IPS DF 6.9 (cell line): ENCODE measurements around the gene TLE4.

Source experiments
- DNase-seq: peaks from one replicate; pipeline ENCODE4 v3.0.0-alpha.2; 2013; ENCODE audit warnings: low read depth, low spot score
- H3K27ac ChIP-seq: one replicate; pipeline ENCODE4 v1.5.1; 2013; ENCODE audit warnings: low read length, control low read depth
- H3K27me3 ChIP-seq: 2 replicates; pipeline ENCODE4 v1.6.1; 2013; ENCODE audit warnings: mild to moderate bottlenecking, low read length; ENCODE audit not compliant: control insufficient read depth, insufficient read depth
- H3K36me3 ChIP-seq: 2 replicates; pipeline ENCODE4 v1.6.1; 2013; ENCODE audit warnings: low read length; ENCODE audit not compliant: control insufficient read depth, insufficient read depth
- H3K4me1 ChIP-seq: 2 replicates; pipeline ENCODE4 v1.6.1; 2013; ENCODE audit warnings: low read length; ENCODE audit not compliant: control insufficient read depth, insufficient read depth
- H3K4me3 ChIP-seq: 2 replicates; pipeline ENCODE4 v1.5.1; 2013; ENCODE audit warnings: mild to moderate bottlenecking, low read length
- H3K9me3 ChIP-seq: 2 replicates; pipeline ENCODE4 v1.6.1; 2013; ENCODE audit warnings: low read length, inconsistent platforms; ENCODE audit not compliant: control insufficient read depth, insufficient read depth
- WGBS: extraction: QIAGEN DNeasy Blood & Tissue Kit; methylation state at CpG from one replicate; pipeline ENCODE4 v1.1.7; 2013; ENCODE audit warnings: mixed read lengths, missing lambda C conversion rate; ENCODE audit not compliant: insufficient read length, insufficient coverage; 5-methylcytosine and 5-hydroxymethylcytosine counted together

The TLE4 gene

GRCh38 chr9:79581388-79581787 lies 9.6 kb downstream of the TLE4 start:
- no CpG with 5 or more reads among the region's 3 CpGs for WGBS
- no peak for DNase-seq
- peaks cover 3% of the 10 kb centered on the region for H3K4me1 ChIP-seq
- H3K27me3 ChIP-seq, result no peaks in the 10 kb centered on the region
- no peaks in the 10 kb centered on the region for H3K36me3 ChIP-seq
- H3K27ac ChIP-seq, result no peak overlapping the region
- H3K4me3 ChIP-seq, result no peak overlapping the region
- no peaks in the 10 kb centered on the region for H3K9me3 ChIP-seq

DNA sequence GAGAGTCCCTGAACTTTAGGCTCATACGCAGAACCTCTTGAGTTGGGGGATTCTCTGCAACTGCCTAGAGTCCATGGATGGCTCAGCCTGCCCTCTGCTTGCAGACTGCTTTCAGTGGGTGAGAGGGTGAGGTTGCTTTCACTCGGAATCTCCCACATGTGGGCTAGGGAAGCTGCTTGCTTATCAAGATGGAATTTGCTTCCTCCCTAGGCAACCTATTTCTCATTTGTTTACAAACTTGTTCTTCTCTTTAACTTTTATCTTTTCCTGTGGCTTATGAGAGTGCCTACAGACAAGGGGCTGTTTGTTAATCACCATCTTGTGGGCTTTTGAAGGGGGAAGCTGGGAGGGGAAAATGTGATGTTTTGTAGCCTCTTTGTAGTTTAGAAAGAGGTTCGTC lies 10.0 kb downstream of the TLE4 start:
- no CpG with 5 or more reads among the region's 3 CpGs for WGBS
- no peaks in the 10 kb centered on the region for H3K27me3 ChIP-seq
- no peak overlapping the region for H3K4me3 ChIP-seq
- H3K9me3 ChIP-seq, result no peaks in the 10 kb centered on the region
- DNase-seq, result no peak
- no peaks in the 10 kb centered on the region for H3K36me3 ChIP-seq
- H3K27ac ChIP-seq, result no peak overlapping the region
- peaks cover 3% of the 10 kb centered on the region for H3K4me1 ChIP-seq

DNA sequence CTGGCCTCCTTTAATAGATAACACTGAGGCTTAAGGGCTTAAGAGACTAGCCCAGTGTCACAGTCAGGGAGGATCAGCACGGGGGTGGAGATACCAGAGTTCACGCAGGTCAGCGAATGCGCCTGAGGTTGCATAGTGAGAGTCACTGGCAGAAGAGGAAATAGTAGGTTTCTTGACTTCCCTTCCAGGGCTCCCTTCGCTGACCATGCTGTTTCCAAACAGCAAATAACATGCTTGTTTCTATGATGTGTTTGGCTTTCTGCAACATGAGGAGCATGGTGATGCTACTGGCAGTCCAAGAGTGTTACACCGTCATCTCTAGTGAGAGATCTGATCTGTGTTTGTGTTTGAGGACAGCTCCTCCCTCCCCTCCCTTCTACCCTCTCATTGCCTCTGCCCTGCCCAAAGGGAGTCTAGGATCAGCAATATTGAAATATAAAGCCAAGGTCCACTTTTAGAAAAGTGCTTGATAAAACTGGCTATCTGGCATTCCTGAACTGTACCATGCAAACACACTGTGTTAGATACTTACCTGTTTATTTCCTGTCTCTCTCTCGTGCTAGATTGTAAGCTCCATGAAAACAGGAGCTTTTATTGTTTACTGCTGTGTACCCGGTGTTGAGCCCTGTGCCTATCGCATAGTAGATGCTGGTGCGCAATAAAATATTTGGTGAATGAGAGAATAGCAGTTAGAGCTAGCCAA lies 12.3 kb downstream of the TLE4 start:
- Histone ChIP-seq H3K36me3 (no peaks in the 10 kb centered on the region), H3K27ac (no peak overlapping the region), H3K4me3 (no peak overlapping the region), H3K9me3 (no peaks in the 10 kb centered on the region), H3K27me3 (no peaks in the 10 kb centered on the region), H3K4me1 (peaks cover 3% of the 10 kb centered on the region)
- no CpG with 5 or more reads among the region's 10 CpGs for WGBS
- no peak for DNase-seq

- H3K36me3 ChIP-seq, result no peaks in the 10 kb centered on the region
- no CpG with 5 or more reads among the region's 2 CpGs for WGBS
- no peaks in the 10 kb centered on the region for H3K9me3 ChIP-seq
- no peak overlapping the region for H3K27ac ChIP-seq
- H3K4me3 ChIP-seq, result no peak overlapping the region
- H3K27me3 ChIP-seq, result no peaks in the 10 kb centered on the region
- no peak for DNase-seq
- H3K4me1 ChIP-seq, result peaks cover 3% of the 10 kb centered on the region
Observed at GRCh38 chr9:79584655-79584982, 12.9 kb downstream of the TLE4 start.

DNA sequence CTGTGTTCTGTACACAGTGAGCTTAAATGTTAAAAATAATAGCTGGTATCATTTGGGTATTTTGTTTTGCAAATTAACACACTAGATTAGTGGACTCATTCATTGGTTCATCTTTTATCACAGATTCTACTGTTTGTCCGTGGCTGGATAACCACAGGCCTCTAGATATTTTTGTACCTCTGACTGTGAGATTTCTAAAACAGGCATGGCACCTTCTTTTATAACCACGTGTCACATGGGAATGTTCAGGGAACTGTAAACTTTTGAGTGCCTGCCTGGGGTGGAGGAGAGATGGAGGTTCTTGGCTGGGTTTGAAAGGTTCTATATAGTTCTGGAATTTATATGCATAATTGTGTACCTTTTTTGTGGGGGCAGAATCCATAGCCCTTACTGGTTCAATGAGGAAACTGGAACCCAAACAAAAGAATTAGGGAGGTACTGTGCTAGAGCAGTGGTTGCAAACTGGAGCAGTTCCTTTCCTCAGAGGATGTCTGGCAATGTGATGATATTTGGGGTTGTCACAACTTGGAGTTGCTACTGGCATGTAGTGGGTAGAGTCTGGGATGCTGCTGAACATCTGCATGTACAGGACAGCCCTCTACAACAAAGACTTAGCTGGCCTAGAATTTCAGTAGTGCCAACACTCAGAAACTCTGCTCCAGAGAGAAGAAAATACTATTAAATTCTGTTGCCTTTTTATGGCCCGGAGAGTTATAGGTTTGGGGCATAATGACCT lies 16.9 kb downstream of the TLE4 start:
- H3K27me3 ChIP-seq, result no peaks in the 10 kb centered on the region
- DNase-seq, result no peak
- no peak overlapping the region for H3K27ac ChIP-seq
- H3K36me3 ChIP-seq, result no peaks in the 10 kb centered on the region
- no CpG with 5 or more reads among the region's 3 CpGs for WGBS
- H3K4me1 ChIP-seq, result no peaks in the 10 kb centered on the region; the same call in 1 of the 2 replicates
- H3K4me3 ChIP-seq, result no peak overlapping the region
- H3K9me3 ChIP-seq, result no peaks in the 10 kb centered on the region

DNA sequence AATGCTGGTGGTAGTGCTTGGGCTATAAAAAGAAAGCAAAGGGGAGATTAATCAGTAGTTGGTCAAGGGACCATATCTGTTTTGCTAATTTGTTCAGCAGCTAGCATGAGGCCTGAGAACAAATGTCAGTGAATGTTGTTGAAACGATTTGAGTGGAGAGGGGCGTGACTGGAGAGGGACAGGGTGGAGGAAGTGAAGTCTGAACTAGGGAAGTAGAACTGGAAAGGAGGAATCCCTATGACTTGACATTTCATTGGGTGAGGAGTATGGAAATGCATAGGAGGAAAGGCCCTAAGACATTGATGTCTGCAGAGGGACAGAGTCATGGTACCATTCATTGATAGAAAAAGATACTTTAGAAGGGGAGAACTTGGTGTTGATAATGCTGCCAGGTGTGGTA lies 19.7 kb downstream of the TLE4 start:
- Histone ChIP-seq H3K9me3 (no peaks in the 10 kb centered on the region), H3K36me3 (no peaks in the 10 kb centered on the region), H3K27me3 (no peaks in the 10 kb centered on the region), H3K4me3 (no peak overlapping the region), H3K4me1 (no peaks in the 10 kb centered on the region), H3K27ac (no peak overlapping the region)
- no peak for DNase-seq
- WGBS, result 100% methylated on average over 2 of the region's 2 CpGs

GRCh38 chr9:79592726-79593493 lies 21.1 kb downstream of the TLE4 start:
- no peaks in the 10 kb centered on the region for H3K36me3 ChIP-seq
- H3K27me3 ChIP-seq, result no peaks in the 10 kb centered on the region
- no CpG with 5 or more reads among the region's 4 CpGs for WGBS
- no peak for DNase-seq
- H3K27ac ChIP-seq, result no peak overlapping the region
- no peak overlapping the region for H3K4me3 ChIP-seq
- no peaks in the 10 kb centered on the region for H3K4me1 ChIP-seq
- no peaks in the 10 kb centered on the region for H3K9me3 ChIP-seq

- DNase-seq, result no peak
- H3K27ac ChIP-seq, result no peak overlapping the region
- H3K36me3 ChIP-seq, result no peaks in the 10 kb centered on the region; the same call in 1 of the 2 replicates
- no peaks in the 10 kb centered on the region for H3K9me3 ChIP-seq
- no CpG with 5 or more reads among the region's 4 CpGs for WGBS
- no peaks in the 10 kb centered on the region for H3K27me3 ChIP-seq
- H3K4me1 ChIP-seq, result no peaks in the 10 kb centered on the region
- no peak overlapping the region for H3K4me3 ChIP-seq
Observed at GRCh38 chr9:79598562-79599345, 27.0 kb downstream of the TLE4 start.

GRCh38 chr9:79600466-79600865 lies 28.7 kb downstream of the TLE4 start:
- Histone ChIP-seq H3K4me3 (no peak overlapping the region), H3K9me3 (no peaks in the 10 kb centered on the region), H3K4me1 (no peaks in the 10 kb centered on the region), H3K27me3 (no peaks in the 10 kb centered on the region), H3K27ac (no peak overlapping the region), H3K36me3 (no peaks in the 10 kb centered on the region; the same call in 1 of the 2 replicates)
- no peak for DNase-seq
- no CpG with 5 or more reads among the region's 5 CpGs for WGBS
